ENCODE results near the gene OOSP4B.

The OOSP4B gene

GRCh38 chr11:60078745-60079144 is 61.8 kb downstream of the OOSP4B start:
- no peak for DNase-seq (ENCODE audit: low spot score)
- in situ Hi-C loops (cut with MboI; ENCODE audit: low sequenced_read_pairs, unreplicated experiment): no loop called here
- no peak for TF ChIP-seq CTCF (IDR thresholded peaks at IDR 0.05; ENCODE audit: borderline replicate concordance, control extremely low read depth, extremely low read depth, insufficient read depth, missing control alignments)

- TF ChIP-seq CTCF (IDR thresholded peaks at IDR 0.05; ENCODE audit: borderline replicate concordance, control extremely low read depth, extremely low read depth, insufficient read depth, missing control alignments): no peak
- in situ Hi-C loops (cut with MboI; ENCODE audit: low sequenced_read_pairs, unreplicated experiment): no loop called here
- DNase-seq (ENCODE audit: low spot score): no peak
These were observed 63.6 kb downstream of the OOSP4B start for GRCh38 chr11:60080535-60080934.

Data from GM13976 (cell line).